Measurements from ENCODE around the gene BNC1. TPM values are rescaled to one million over a fixed set of nuclear protein-coding genes. Genes with fewer than 3 reads are reported as not detected.
A peak's percentile ranks its signal among the peaks of the same experiment; 100 is the strongest.

Gene BNC1
- polyA plus RNA-seq, 4 donors, result 0.10 to 0.13 TPM; not detected in 2

DNA sequence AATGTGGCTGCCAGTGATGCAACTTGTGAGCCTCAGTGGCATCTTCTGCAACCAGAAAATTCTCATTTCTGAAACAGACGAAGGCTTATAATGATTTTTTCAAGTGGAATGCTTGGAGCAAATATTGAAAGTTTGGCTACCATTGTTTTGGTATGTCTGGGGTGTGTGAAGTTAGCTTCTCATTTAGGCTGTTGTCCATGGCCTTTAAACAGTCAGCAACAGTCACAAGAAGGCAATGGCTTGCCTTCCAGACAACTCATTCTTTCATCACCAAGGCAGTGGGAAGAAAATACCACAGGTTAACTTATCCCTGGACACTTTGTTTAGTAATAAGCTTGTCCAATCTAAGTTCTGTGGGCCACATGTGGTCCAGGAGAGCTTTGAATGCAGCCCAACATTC is 4.7 kb upstream of the BNC1 start:
- H3K27me3 ChIP-seq (ENCODE audit: control insufficient read depth in 3 of 3, insufficient read depth in 3 of 3, low read length in 3 of 3), result peaks cover 3 to 27% (median 19%) of the 10 kb centered on the region in 3 donors
- H3K4me3 ChIP-seq (ENCODE audit: low read depth in 1 of 3, low read length in 3 of 3), result no peak overlapping the region
- no peak overlapping the region for H3K27ac ChIP-seq (ENCODE audit: low read depth in 1 of 3, low read length in 2 of 3)
- DNase-seq (no peak), FAIRE-seq (no peak)
- no peaks in the 10 kb centered on the region for H3K4me1 ChIP-seq (ENCODE audit: control insufficient read depth in 3 of 3, insufficient read depth in 2 of 3, low read depth in 1 of 3, low read length in 2 of 3)
- 65 to 82% (median 67%) methylated on average over 1 of the region's 1 CpG for WGBS, 3 donors
- H3K36me3 ChIP-seq (ENCODE audit: control insufficient read depth in 3 of 3, insufficient read depth in 2 of 3, low read depth in 1 of 3, low read length in 3 of 3), result no peaks in the 10 kb centered on the region
- H3K9me3 ChIP-seq (ENCODE audit: control insufficient read depth in 2 of 2, insufficient read depth in 1 of 2, low read depth in 1 of 2, low read length in 1 of 2), result no peaks in the 10 kb centered on the region

DNA sequence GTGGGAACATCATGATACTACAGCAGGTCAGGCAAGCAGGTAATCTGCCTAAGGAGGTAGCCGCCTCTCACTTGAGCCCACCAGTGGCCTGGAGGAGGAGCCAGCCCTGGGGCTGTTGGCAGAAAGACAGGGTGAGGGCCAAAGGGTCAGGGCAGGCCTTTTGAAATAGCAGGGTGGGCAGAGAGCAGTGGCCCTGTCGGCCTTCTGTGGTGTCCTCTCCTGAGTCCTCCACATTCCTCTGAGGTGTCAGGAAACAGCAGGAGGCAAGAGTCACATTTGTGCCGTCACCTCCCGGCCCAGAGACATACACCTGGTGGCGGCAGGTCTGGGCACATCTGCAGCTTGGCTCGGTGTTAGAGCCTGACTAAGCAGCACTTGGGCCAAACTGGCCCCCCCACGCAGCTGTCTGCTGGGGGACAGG is 3.9 kb upstream of the BNC1 start:
- WGBS, 3 donors, result 32 to 74% (median 59%) methylated on average over 7 of the region's 7 CpGs

DNA sequence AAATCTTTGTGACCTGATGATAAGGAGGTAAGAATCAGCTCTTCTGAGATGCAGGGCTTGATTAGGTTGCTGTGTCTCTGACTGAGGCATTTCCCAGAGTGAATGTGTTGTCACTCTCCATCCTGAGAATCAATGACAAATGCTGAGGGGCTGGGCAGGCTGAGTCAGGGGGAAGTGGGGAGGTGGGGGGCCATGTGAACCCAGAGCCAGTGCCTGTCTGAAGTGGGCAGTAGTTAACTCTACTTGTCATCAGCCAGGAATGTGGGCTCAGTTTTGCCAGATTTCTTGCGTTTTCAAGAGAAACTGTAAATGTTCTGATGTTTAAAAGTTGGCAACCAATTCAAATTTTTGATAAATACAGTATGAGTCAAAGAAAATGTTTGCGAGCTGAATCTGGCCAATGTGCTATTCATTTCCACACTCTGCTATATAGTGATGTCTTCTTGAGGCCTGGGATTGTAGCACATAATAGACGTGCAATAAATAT is 3.1 kb upstream of the BNC1 start:
- H3K36me3 ChIP-seq (ENCODE audit: control insufficient read depth in 3 of 3, insufficient read depth in 2 of 3, low read depth in 1 of 3, low read length in 3 of 3), result no peaks in the 10 kb centered on the region
- FAIRE-seq, result no peak
- no peak overlapping the region for H3K27ac ChIP-seq (ENCODE audit: low read depth in 1 of 3, low read length in 2 of 3)

More for the DNA sequence above, 3.9 kb upstream of the BNC1 start:
- Histone ChIP-seq H3K27me3 (ENCODE audit: control insufficient read depth in 3 of 3, insufficient read depth in 3 of 3, low read length in 3 of 3) (peaks cover 4 to 34% (median 19%) of the 10 kb centered on the region in 3 donors), H3K27ac (ENCODE audit: low read depth in 1 of 3, low read length in 2 of 3) (no peak overlapping the region), H3K9me3 (ENCODE audit: control insufficient read depth in 2 of 2, insufficient read depth in 1 of 2, low read depth in 1 of 2, low read length in 1 of 2) (no peaks in the 10 kb centered on the region), H3K4me3 (ENCODE audit: low read depth in 1 of 3, low read length in 3 of 3) (no peak overlapping the region), H3K36me3 (ENCODE audit: control insufficient read depth in 3 of 3, insufficient read depth in 2 of 3, low read depth in 1 of 3, low read length in 3 of 3) (no peaks in the 10 kb centered on the region), H3K4me1 (ENCODE audit: control insufficient read depth in 3 of 3, insufficient read depth in 2 of 3, low read depth in 1 of 3, low read length in 2 of 3) (no peaks in the 10 kb centered on the region)
- no peak for DNase-seq
- no peak for FAIRE-seq

DNA sequence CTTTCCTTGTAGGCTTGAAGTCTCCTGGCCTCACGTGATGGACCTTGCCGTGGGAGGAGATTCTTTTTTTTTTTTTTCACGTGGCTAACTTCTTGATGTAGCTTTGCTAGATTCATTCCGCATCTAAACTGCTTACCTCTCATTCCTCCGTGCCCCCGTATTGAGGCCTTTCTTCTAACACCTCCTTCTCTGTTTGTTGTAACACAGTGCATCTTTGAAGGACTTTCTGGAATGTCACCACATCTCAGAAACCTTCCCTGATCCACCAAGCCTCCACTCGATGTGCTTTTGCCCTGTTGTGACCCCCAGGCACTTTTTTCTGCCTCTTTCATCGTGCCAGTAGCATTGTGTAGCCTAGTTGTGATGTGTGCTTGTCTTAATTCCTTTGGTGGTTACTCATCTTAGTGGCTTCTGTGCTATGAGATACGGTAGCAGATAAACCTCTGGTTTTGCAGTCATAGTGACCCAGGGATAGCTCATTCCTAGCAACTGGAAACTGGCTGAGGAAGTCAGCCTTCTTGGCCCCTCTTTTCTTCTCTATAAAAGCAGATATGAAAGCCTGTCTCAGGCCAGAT is 1.6 kb upstream of the BNC1 start:
- H3K27me3 ChIP-seq (ENCODE audit: control insufficient read depth in 3 of 3, insufficient read depth in 3 of 3, low read length in 3 of 3), result peaks cover 4 to 49% (median 28%) of the 10 kb centered on the region in 3 donors
- no peak for FAIRE-seq
- 38 to 60% (median 46%) methylated on average over 8 to 9 of the region's 9 CpGs for WGBS, 3 donors

More for the DNA sequence above, 3.1 kb upstream of the BNC1 start:
- 60 to 68% (median 61%) methylated on average over 3 of the region's 3 CpGs for WGBS, 3 donors
- H3K4me1 ChIP-seq (ENCODE audit: control insufficient read depth in 3 of 3, insufficient read depth in 2 of 3, low read depth in 1 of 3, low read length in 2 of 3), result no peaks in the 10 kb centered on the region
- no peaks in the 10 kb centered on the region for H3K9me3 ChIP-seq (ENCODE audit: control insufficient read depth in 2 of 2, insufficient read depth in 1 of 2, low read depth in 1 of 2, low read length in 1 of 2)
- H3K4me3 ChIP-seq (ENCODE audit: low read depth in 1 of 3, low read length in 3 of 3), result no peak overlapping the region
- DNase-seq, result no peak
- peaks cover 4 to 41% (median 24%) of the 10 kb centered on the region in 3 donors for H3K27me3 ChIP-seq (ENCODE audit: control insufficient read depth in 3 of 3, insufficient read depth in 3 of 3, low read length in 3 of 3)

DNA sequence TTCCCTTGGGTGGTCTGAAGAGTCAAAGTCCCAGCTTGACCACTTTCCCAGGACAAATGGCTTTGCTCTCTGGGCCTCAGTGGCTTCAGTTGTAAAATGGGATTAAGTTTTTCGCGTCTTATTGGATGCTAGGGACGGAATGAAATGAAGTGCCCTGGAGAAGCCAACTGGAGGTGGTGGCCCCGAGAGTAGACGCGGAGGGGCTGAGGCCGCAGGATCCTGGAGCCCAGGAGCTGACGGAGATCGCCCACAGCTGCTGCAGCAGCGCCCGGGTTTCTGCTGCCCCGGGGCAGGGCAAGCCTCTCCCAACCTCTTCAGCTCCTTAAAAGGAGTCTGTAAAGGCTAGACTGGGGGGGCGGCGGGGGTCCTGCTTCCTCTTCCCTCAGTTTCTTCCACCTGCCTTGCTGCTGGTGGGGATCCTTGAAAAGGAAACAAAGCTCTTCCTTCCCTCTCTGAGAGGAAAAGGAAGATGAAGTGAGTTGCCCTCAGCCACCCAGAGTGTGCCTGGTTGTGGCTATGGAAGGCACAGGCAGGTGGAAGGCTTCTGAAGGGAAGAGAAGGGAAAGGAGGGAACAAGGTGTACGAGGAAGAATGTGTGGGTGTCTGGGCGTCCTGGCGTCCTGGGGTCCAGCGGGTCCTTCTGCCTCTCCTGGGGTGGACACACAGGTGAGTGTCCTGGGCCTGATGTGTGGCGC is 967 bp upstream of the BNC1 start:
- H3K36me3 ChIP-seq (ENCODE audit: control insufficient read depth in 3 of 3, insufficient read depth in 2 of 3, low read depth in 1 of 3, low read length in 3 of 3), result no peaks in the 10 kb centered on the region
- no peak for FAIRE-seq
- H3K9me3 ChIP-seq (ENCODE audit: control insufficient read depth in 2 of 2, insufficient read depth in 1 of 2, low read depth in 1 of 2, low read length in 1 of 2), result no peaks in the 10 kb centered on the region
- H3K4me3 ChIP-seq (ENCODE audit: low read depth in 1 of 3, low read length in 3 of 3), result no peak overlapping the region
- no peak overlapping the region for H3K27ac ChIP-seq (ENCODE audit: low read depth in 1 of 3, low read length in 2 of 3)
- H3K27me3 ChIP-seq (ENCODE audit: control insufficient read depth in 3 of 3, insufficient read depth in 3 of 3, low read length in 3 of 3), result peaks cover 4 to 48% (median 31%) of the 10 kb centered on the region in 3 donors
- DNase-seq, result no peak
- WGBS, 3 donors, result 42 to 55% (median 42%) methylated on average over 19 of the region's 19 CpGs
- H3K4me1 ChIP-seq (ENCODE audit: control insufficient read depth in 3 of 3, insufficient read depth in 2 of 3, low read depth in 1 of 3, low read length in 2 of 3), result no peaks in the 10 kb centered on the region

More for the DNA sequence above, 1.6 kb upstream of the BNC1 start:
- H3K36me3 ChIP-seq (ENCODE audit: control insufficient read depth in 3 of 3, insufficient read depth in 2 of 3, low read depth in 1 of 3, low read length in 3 of 3), result no peaks in the 10 kb centered on the region
- H3K4me1 ChIP-seq (ENCODE audit: control insufficient read depth in 3 of 3, insufficient read depth in 2 of 3, low read depth in 1 of 3, low read length in 2 of 3), result no peaks in the 10 kb centered on the region
- no peak overlapping the region for H3K27ac ChIP-seq (ENCODE audit: low read depth in 1 of 3, low read length in 2 of 3)
- no peak for DNase-seq
- H3K4me3 ChIP-seq (ENCODE audit: low read depth in 1 of 3, low read length in 3 of 3), result no peak overlapping the region
- H3K9me3 ChIP-seq (ENCODE audit: control insufficient read depth in 2 of 2, insufficient read depth in 1 of 2, low read depth in 1 of 2, low read length in 1 of 2), result no peaks in the 10 kb centered on the region

DNA sequence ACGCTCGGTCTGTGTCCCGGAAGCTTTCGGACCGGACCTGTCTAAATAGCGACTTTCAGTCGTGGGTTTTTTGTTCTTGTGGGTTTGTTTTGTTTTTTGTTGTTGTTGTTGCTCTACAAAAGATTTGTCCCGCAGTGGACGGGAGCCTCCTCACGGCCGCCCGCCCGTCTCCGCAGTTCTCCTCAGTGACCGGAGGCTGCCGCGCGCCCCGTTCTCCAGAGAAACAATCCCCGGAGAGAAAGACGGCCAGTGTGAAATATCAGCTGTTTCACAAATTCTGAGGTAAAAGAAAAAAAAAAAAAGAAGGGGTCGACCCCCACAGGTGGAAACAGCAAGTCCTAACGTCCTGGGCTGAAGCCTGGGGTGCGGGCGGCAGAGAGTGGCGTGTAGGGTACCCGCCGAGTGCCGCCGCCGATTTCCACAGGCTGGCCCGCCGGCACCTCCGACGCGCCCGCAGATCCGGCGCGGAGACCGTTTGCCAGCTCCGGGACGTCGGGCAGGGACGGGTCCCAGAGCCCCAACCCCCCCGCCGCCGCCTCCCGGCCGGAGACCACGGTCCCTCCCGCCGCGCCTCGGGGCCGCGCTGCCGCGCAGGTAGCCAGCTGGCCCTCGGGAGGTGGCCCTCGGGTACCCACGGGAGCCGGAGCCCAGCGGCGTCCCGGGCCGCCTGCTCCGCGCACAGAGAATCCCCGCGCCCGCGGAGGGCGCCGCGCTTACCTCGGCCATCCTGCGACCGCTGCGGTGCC is 478 bp downstream of the BNC1 start:
- no peak overlapping the region for H3K27ac ChIP-seq (ENCODE audit: low read depth in 1 of 3, low read length in 2 of 3)
- FAIRE-seq, result no peak

DNA sequence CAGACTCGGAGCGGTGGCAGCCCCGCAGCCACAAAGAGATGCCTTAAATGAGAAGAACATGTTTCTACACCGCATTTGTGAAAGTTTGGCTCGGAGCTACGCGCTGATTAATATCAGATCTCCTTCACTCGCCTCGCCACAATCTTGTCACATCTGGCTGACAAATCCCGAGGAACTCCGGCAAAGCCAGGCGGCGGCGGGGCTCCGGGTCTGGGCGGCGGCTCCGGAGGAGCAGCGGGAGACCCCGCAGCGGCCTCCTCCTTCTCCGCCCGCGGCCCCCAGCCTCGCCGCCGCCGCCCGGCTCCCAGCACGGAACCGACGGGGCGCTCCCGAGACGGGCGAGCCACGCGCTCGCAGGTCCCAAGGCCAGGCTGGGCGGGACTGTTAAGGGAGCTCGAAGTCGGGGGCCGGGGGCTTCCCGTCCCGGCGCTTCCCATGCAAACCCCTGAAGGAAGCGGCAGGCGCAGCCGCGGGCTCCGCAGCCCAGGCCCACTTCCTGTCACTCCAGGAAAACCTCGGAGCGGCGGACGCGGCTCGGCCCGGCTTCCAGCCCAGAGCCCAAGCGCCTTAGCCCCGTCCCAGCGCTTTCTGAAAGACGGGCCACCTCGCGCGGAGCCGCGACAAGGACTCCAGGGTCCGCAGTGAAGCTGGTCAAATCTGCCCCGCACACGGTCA is 1.2 kb downstream of the BNC1 start:
- 2 to 6% (median 5%) methylated on average over 61 to 70 of the region's 70 CpGs for WGBS, 3 donors
- Histone ChIP-seq H3K4me3 (ENCODE audit: low read depth in 1 of 3, low read length in 3 of 3) (peak overlapping the region in 2 of 3 donors; percentile 8 to 36), H3K36me3 (ENCODE audit: control insufficient read depth in 3 of 3, insufficient read depth in 2 of 3, low read depth in 1 of 3, low read length in 3 of 3) (no peaks in the 10 kb centered on the region), H3K4me1 (ENCODE audit: control insufficient read depth in 3 of 3, insufficient read depth in 2 of 3, low read depth in 1 of 3, low read length in 2 of 3) (no peaks in the 10 kb centered on the region), H3K27ac (ENCODE audit: low read depth in 1 of 3, low read length in 2 of 3) (no peak overlapping the region), H3K27me3 (ENCODE audit: control insufficient read depth in 3 of 3, insufficient read depth in 3 of 3, low read length in 3 of 3) (peaks cover 4 to 46% (median 31%) of the 10 kb centered on the region in 3 donors), H3K9me3 (ENCODE audit: control insufficient read depth in 2 of 2, insufficient read depth in 1 of 2, low read depth in 1 of 2, low read length in 1 of 2) (no peaks in the 10 kb centered on the region)
- DNase-seq (peak in 1 of 2 donors; percentile 29), FAIRE-seq (no peak)

More for the DNA sequence above, 478 bp downstream of the BNC1 start:
- DNase-seq, result peak in 1 of 2 donors; percentile 25
- no peaks in the 10 kb centered on the region for H3K36me3 ChIP-seq (ENCODE audit: control insufficient read depth in 3 of 3, insufficient read depth in 2 of 3, low read depth in 1 of 3, low read length in 3 of 3)
- no peaks in the 10 kb centered on the region for H3K9me3 ChIP-seq (ENCODE audit: control insufficient read depth in 2 of 2, insufficient read depth in 1 of 2, low read depth in 1 of 2, low read length in 1 of 2)
- H3K4me1 ChIP-seq (ENCODE audit: control insufficient read depth in 3 of 3, insufficient read depth in 2 of 3, low read depth in 1 of 3, low read length in 2 of 3), result no peaks in the 10 kb centered on the region
- peaks cover 4 to 51% (median 33%) of the 10 kb centered on the region in 3 donors for H3K27me3 ChIP-seq (ENCODE audit: control insufficient read depth in 3 of 3, insufficient read depth in 3 of 3, low read length in 3 of 3)
- 4 to 16% (median 12%) methylated on average over 45 to 80 of the region's 80 CpGs for WGBS, 3 donors
- peak overlapping the region in 1 of 3 donors; percentile 36 for H3K4me3 ChIP-seq (ENCODE audit: low read depth in 1 of 3, low read length in 3 of 3)

DNA sequence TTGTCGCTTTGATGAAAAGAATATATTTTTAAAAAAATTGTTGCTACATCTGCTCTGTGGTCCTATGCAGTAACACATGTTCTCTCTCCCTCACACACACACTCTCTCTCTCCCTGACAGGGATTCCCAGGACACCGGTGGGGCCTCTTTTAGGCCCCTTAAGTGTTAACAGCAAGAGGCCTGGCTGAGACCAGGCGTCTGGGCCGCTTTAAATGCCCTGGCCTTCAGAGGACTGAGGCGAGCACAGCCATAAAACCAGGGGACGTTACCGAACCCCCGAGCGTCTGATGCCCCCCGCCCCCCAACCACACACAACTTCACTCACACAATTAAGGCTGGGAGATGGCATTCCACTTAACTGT is 1.7 kb downstream of the BNC1 start:
- Histone ChIP-seq H3K36me3 (ENCODE audit: control insufficient read depth in 3 of 3, insufficient read depth in 2 of 3, low read depth in 1 of 3, low read length in 3 of 3) (no peaks in the 10 kb centered on the region), H3K27me3 (ENCODE audit: control insufficient read depth in 3 of 3, insufficient read depth in 3 of 3, low read length in 3 of 3) (peaks cover 4 to 45% (median 30%) of the 10 kb centered on the region in 3 donors), H3K4me1 (ENCODE audit: control insufficient read depth in 3 of 3, insufficient read depth in 2 of 3, low read depth in 1 of 3, low read length in 2 of 3) (no peaks in the 10 kb centered on the region), H3K9me3 (ENCODE audit: control insufficient read depth in 2 of 2, insufficient read depth in 1 of 2, low read depth in 1 of 2, low read length in 1 of 2) (no peaks in the 10 kb centered on the region), H3K27ac (ENCODE audit: low read depth in 1 of 3, low read length in 2 of 3) (no peak overlapping the region), H3K4me3 (ENCODE audit: low read depth in 1 of 3, low read length in 3 of 3) (peak overlapping the region in 1 of 3 donors; percentile 36)
- DNase-seq (no peak), FAIRE-seq (no peak)
- 11 to 27% (median 16%) methylated on average over 10 of the region's 10 CpGs for WGBS, 3 donors
